SU-DHL-6 (cell line): ENCODE results near the gene SLC44A4.
A peak's percentile ranks its signal among the peaks of the same experiment; 100 is the strongest.

Source experiments
- H2AFZ ChIP-seq: fragments of 200-600 bp; sonication (generic); 2 replicates; pipeline ENCODE4 v1.6.1; 2014; ENCODE audit warnings: low read depth, mild to moderate bottlenecking, moderate library complexity, mixed read lengths, antibody characterized with exemption, low read length; ENCODE audit not compliant: severe bottlenecking
- H3F3A ChIP-seq: fragments of 200-600 bp; shearing (Covaris generic); 2 replicates; pipeline ENCODE4 v1.6.0; 2016; ENCODE audit warnings: antibody characterized with exemption, mild to moderate bottlenecking; ENCODE audit not compliant: insufficient read depth
- H3K27ac ChIP-seq: fragments of 200-600 bp; sonication (generic); 2 replicates; pipeline ENCODE4 v1.5.1; 2016; ENCODE audit warnings: low read depth, mild to moderate bottlenecking, low read length, moderate library complexity, mixed read lengths
- H3K27me3 ChIP-seq: fragments of 200-600 bp; sonication (generic), shearing (Covaris generic); 2 replicates; pipeline ENCODE4 v1.6.0; 2014; ENCODE audit warnings: mild to moderate bottlenecking, low read length
- H3K36me3 ChIP-seq: fragments of 200-600 bp; sonication (generic); 2 replicates; pipeline ENCODE4 v1.6.1; 2014; ENCODE audit warnings: mild to moderate bottlenecking, low read length, mixed read lengths
- H3K4me2 ChIP-seq: fragments of 300-600, 200-600 bp; shearing (Covaris generic), sonication (generic); 2 replicates; pipeline ENCODE4 v1.6.0; 2014; ENCODE audit warnings: low read length, low read depth, mild to moderate bottlenecking; ENCODE audit not compliant: poor library complexity, severe bottlenecking
- H3K4me3 ChIP-seq: fragments of 200-600 bp; sonication (generic); 2 replicates; pipeline ENCODE4 v1.5.1; 2014; ENCODE audit warnings: antibody characterized with exemption, low read length, mild to moderate bottlenecking, mixed read lengths; ENCODE audit not compliant: insufficient read depth, poor library complexity, severe bottlenecking
- H3K79me2 ChIP-seq: fragments of 200-600 bp; sonication (generic); 2 replicates; pipeline ENCODE4 v1.6.1; 2014; ENCODE audit warnings: mild to moderate bottlenecking, low read length, moderate library complexity; ENCODE audit not compliant: insufficient read depth
- H3K9ac ChIP-seq: fragments of 200-600 bp; sonication (generic); 2 replicates; pipeline ENCODE4 v1.7.0; 2014; ENCODE audit warnings: mild to moderate bottlenecking, low read length
- H3K9me2 ChIP-seq: fragments of 200-600 bp; sonication (generic); replicated peaks from 2 replicates; pipeline ENCODE4 v1.6.1; 2014; ENCODE audit warnings: low read length; ENCODE audit not compliant: insufficient read depth
- H3K9me3 ChIP-seq: fragments of 200-600 bp; sonication (generic); 2 replicates; pipeline ENCODE4 v1.6.1; 2014; ENCODE audit warnings: low read length, mixed read lengths; ENCODE audit not compliant: insufficient read depth
- H4K20me1 ChIP-seq: fragments of 200-600 bp; sonication (generic); 2 replicates; pipeline ENCODE4 v1.6.1; 2014; ENCODE audit warnings: low read depth, mild to moderate bottlenecking, antibody characterized with exemption, low read length, moderate library complexity, mixed read lengths
- EZH2phosphoT487 ChIP-seq: fragments of 200-600 bp; sonication (generic), shearing (Covaris generic); conservative IDR thresholded peaks from 2 replicates; pipeline ENCODE4 v1.6.1; 2018; ENCODE audit warnings: mild to moderate bottlenecking, antibody characterized with exemption, low read length, moderate library complexity, mixed read lengths
- TF ChIP-seq, protein P1 (sequence below): fragments of 200-600 bp; sonication (generic); IDR thresholded peaks from one replicate; pipeline ENCODE4 v1.5.1; 2017; ENCODE audit warnings: antibody characterized with exemption, mild to moderate bottlenecking, low read length, moderate library complexity; ENCODE audit not compliant: insufficient read depth, poor library complexity, severe bottlenecking

The SLC44A4 gene

DNA sequence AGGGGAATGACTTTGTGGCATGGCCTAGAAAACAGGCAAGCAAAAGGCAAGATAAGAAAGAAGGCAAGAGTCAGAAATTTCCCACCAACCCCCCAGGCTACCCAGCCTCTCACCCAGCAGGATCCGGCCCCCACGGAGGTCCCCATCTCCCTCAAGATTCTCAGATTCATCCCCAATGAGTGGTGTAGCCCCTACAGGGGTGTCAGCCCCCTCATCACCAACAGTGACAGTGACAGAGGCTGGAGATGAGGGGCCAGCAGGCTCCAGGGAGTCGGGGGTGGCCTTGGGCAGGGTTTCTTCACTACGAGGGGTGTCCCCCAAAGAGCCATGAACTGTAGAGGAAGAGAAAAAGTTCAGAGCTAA is 17.7 kb upstream of the SLC44A4 start:
- H3K27me3 ChIP-seq, result no peaks in the 10 kb centered on the region
- no peaks in the 10 kb centered on the region for H3K9me3 ChIP-seq
- peak overlapping the region; percentile 72 for H3K4me3 ChIP-seq
- H3K79me2 ChIP-seq, result peaks cover 4% of the 10 kb centered on the region; the same call in 1 of the 2 replicates
- no peak for TF ChIP-seq EZH2phosphoT487
- TF ChIP-seq, protein P1, sequence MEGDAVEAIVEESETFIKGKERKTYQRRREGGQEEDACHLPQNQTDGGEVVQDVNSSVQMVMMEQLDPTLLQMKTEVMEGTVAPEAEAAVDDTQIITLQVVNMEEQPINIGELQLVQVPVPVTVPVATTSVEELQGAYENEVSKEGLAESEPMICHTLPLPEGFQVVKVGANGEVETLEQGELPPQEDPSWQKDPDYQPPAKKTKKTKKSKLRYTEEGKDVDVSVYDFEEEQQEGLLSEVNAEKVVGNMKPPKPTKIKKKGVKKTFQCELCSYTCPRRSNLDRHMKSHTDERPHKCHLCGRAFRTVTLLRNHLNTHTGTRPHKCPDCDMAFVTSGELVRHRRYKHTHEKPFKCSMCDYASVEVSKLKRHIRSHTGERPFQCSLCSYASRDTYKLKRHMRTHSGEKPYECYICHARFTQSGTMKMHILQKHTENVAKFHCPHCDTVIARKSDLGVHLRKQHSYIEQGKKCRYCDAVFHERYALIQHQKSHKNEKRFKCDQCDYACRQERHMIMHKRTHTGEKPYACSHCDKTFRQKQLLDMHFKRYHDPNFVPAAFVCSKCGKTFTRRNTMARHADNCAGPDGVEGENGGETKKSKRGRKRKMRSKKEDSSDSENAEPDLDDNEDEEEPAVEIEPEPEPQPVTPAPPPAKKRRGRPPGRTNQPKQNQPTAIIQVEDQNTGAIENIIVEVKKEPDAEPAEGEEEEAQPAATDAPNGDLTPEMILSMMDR, result no peak
- peak overlapping the region; percentile 84 for H3K27ac ChIP-seq
- H2AFZ ChIP-seq, result peak overlapping the region; percentile 89
- H3K4me2 ChIP-seq, result peak overlapping the region; percentile 62
- peaks cover 52% of the 10 kb centered on the region for H3F3A ChIP-seq
- H3K9ac ChIP-seq, result peak overlapping the region; percentile 77
- H4K20me1 ChIP-seq, result no peaks in the 10 kb centered on the region
- no peaks in the 10 kb centered on the region for H3K9me2 ChIP-seq
- peaks cover 26% of the 10 kb centered on the region for H3K36me3 ChIP-seq

DNA sequence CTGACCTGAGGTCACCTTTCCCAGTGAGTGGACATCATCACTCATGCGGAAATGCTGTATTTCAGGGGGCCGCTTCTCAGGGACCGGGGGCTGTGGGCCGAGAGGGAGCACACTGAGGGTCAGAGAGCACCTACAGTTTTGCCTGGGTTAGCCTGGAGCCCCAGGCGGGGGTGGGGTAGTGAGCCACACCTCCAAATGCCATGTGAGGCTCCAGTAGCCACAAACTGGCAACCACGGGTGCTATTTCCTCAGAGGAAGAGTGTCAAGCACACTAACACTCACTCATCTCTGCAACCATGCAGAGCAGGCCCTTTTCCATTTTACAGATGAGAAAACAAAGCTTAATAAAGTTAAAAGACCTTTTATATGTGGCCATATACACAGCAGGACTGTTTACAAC is 14.0 kb upstream of the SLC44A4 start:
- Histone ChIP-seq H3K9me3 (no peaks in the 10 kb centered on the region), H3K9me2 (no peaks in the 10 kb centered on the region), H3K4me2 (no peak overlapping the region), H4K20me1 (no peaks in the 10 kb centered on the region), H3K9ac (no peak overlapping the region), H3F3A (peaks cover 26% of the 10 kb centered on the region), H3K4me3 (no peak overlapping the region), H3K79me2 (peaks cover 4% of the 10 kb centered on the region; the same call in 1 of the 2 replicates), H2AFZ (no peak overlapping the region), H3K36me3 (peaks cover 32% of the 10 kb centered on the region), H3K27me3 (no peaks in the 10 kb centered on the region), H3K27ac (no peak overlapping the region)
- TF ChIP-seq EZH2phosphoT487, result no peak
- TF ChIP-seq, protein P1, result no peak

DNA sequence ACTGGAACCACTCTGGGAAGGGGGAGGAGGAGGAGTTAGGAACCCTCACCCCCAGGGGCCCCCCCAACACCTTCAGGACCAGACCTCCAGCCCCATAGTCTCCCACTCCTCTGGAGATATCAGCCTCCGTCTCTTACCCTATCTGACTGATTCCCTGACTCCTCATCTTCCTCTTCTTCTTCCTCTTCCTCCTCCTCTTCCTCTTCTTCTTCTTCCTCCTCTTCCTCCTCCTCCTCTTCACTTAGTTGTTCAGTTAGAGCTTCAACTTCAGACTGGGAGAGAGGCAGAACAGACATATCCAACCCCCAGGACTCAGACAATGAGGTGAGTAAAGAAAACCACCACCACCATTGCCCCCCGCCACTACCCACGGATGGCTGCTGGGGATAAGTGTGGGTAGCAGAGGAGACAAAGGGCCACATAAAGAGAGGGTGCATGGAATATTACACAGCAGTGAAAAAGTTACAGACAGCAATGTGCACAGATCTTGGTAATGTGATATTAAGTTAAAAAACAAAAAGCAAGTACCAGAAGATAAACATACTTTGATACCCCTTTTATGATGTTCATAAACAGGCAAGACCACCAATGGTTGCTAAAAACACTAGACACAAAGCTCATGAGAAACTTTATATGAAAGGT is 10.7 kb upstream of the SLC44A4 start:
- Histone ChIP-seq H3K9me2 (no peaks in the 10 kb centered on the region), H4K20me1 (no peaks in the 10 kb centered on the region), H3K36me3 (peaks cover 17% of the 10 kb centered on the region; the same call in 1 of the 2 replicates), H3K9ac (no peak overlapping the region), H3K27me3 (no peaks in the 10 kb centered on the region), H3K4me2 (no peak overlapping the region), H3F3A (peaks cover 6% of the 10 kb centered on the region; the same call in 1 of the 2 replicates), H2AFZ (no peak overlapping the region), H3K4me3 (no peak overlapping the region), H3K27ac (no peak overlapping the region), H3K9me3 (no peaks in the 10 kb centered on the region), H3K79me2 (no peaks in the 10 kb centered on the region)
- no peak for TF ChIP-seq EZH2phosphoT487
- TF ChIP-seq, protein P1, result no peak
